OCI-LY3 (cell line): Measurements from ENCODE around the gene P3H1.

ENCODE experiments used
- CTCF ChIP-seq: fragments of 200-600, 300-600 bp; sonication (generic); IDR thresholded peaks from 2 replicates; pipeline ENCODE4 v1.5.1; 2014; ENCODE audit warnings: antibody characterized with exemption, low read length, low read depth
- EZH2phosphoT487 ChIP-seq: fragments of 200-600 bp; shearing (Covaris generic); IDR thresholded peaks from 2 replicates; pipeline ENCODE4 v1.6.1; 2018; ENCODE audit warnings: antibody characterized with exemption, mixed run types, low read depth

GRCh38 chr1:42743317-42744147 is 23.3 kb downstream of the P3H1 start:
- TF ChIP-seq CTCF: no peak
- TF ChIP-seq EZH2phosphoT487: no peak
